ENCODE measurements around the gene NFYC. TPM values are rescaled to one million over a fixed set of nuclear protein-coding genes. Genes with fewer than 3 reads are reported as not detected.
A peak's percentile ranks its signal among the peaks of the same experiment; 100 is the strongest.

The NFYC gene
- total RNA-seq, 1 donor from 2014 or later = 51.1 TPM

DNA sequence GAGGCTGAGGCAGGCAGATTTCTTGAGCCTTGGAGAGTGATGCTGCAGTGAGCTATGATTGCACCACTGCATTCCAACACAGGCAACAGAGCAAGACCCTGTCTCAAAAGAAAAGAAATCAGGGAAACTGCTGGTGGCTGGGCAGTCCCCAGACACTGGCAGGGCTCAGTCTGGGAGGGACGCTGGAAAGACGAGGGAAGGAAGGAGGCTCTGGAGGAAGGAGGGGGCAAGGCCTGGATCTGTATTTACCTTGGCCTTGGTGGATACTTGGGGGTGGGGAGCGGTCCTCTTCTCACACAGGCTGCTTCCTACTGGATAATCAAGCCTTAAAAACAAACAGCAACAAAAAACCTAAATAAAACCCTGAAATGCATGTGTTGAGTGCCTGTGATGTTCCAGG, 116.5 kb downstream of the NFYC start:
- H3K27ac ChIP-seq (ENCODE audit: low read depth, low read length) = no peak overlapping the region
- H3K4me1 ChIP-seq (ENCODE audit: insufficient read depth, low read length) = no peaks in the 10 kb centered on the region
- Mint-ChIP-seq H3K27me3 (ENCODE audit: low read depth, unreplicated experiment) (peaks cover 58% of the 10 kb centered on the region), H3K4me3 (ENCODE audit: unreplicated experiment) (no peak overlapping the region), H3K9me3 (ENCODE audit: unreplicated experiment) (peaks cover 3% of the 10 kb centered on the region), H3K27ac (ENCODE audit: unreplicated experiment) (no peak overlapping the region), H3K4me1 (ENCODE audit: low read depth, unreplicated experiment) (peaks cover 7% of the 10 kb centered on the region), H3K36me3 (ENCODE audit: low read depth, unreplicated experiment) (no peaks in the 10 kb centered on the region)
- FAIRE-seq = no peak
- H2AFZ ChIP-seq (ENCODE audit: low read depth, low read length) = no peak overlapping the region
- no peaks in the 10 kb centered on the region for H3K9me3 ChIP-seq (ENCODE audit: insufficient read depth, low read depth, low read length)
- no peak overlapping the region for H3K9ac ChIP-seq (ENCODE audit: low read length)
- H3K79me2 ChIP-seq (ENCODE audit: insufficient read depth, low read length) = no peaks in the 10 kb centered on the region
- no peak for DNase-seq (ENCODE audit: low read depth)
- H3K36me3 ChIP-seq (ENCODE audit: insufficient read depth, low read length) = no peaks in the 10 kb centered on the region
- H3K27me3 ChIP-seq (ENCODE audit: insufficient read depth, low read length) = peaks cover 6% of the 10 kb centered on the region
- TF ChIP-seq EZH2 (IDR thresholded peaks at IDR 0.05; ENCODE audit: insufficient read depth, low read length) = no peak
- TF ChIP-seq, protein P1, sequence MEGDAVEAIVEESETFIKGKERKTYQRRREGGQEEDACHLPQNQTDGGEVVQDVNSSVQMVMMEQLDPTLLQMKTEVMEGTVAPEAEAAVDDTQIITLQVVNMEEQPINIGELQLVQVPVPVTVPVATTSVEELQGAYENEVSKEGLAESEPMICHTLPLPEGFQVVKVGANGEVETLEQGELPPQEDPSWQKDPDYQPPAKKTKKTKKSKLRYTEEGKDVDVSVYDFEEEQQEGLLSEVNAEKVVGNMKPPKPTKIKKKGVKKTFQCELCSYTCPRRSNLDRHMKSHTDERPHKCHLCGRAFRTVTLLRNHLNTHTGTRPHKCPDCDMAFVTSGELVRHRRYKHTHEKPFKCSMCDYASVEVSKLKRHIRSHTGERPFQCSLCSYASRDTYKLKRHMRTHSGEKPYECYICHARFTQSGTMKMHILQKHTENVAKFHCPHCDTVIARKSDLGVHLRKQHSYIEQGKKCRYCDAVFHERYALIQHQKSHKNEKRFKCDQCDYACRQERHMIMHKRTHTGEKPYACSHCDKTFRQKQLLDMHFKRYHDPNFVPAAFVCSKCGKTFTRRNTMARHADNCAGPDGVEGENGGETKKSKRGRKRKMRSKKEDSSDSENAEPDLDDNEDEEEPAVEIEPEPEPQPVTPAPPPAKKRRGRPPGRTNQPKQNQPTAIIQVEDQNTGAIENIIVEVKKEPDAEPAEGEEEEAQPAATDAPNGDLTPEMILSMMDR (IDR thresholded peaks at IDR 0.05; ENCODE audit: insufficient read depth, low read depth, low read length) = no peak
- H3K4me3 ChIP-seq (ENCODE audit: insufficient read depth, low read depth, low read length) = no peak overlapping the region
- no peaks in the 10 kb centered on the region for H4K20me1 ChIP-seq (ENCODE audit: insufficient read depth, low read length)
- H3K4me2 ChIP-seq (ENCODE audit: low read length) = no peak overlapping the region

DNA sequence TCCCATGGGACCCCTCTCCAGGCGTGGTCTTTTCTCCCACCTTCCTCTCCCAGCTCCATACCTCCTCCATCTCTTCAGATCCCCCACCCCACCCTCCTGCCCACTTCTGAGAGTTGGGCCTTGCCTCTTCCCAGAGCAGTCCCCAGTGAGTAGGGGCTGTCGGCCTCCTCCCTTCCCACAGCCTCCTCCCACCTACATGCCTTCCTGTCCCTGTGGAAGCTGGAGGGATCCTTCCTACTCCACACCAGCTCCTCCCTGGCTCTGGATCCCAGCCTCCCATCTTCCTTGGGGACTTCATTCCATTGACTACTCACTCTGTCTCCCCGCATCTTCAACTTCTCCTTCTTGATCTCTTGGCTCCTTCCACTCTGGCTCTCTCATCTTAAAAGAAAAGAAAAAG, 116.9 kb downstream of the NFYC start:
- Mint-ChIP-seq H3K4me3 (ENCODE audit: unreplicated experiment) (peak overlapping the region; percentile 21), H3K36me3 (ENCODE audit: low read depth, unreplicated experiment) (no peaks in the 10 kb centered on the region), H3K27ac (ENCODE audit: unreplicated experiment) (no peak overlapping the region), H3K9me3 (ENCODE audit: unreplicated experiment) (peaks cover 3% of the 10 kb centered on the region), H3K27me3 (ENCODE audit: low read depth, unreplicated experiment) (peaks cover 63% of the 10 kb centered on the region), H3K4me1 (ENCODE audit: low read depth, unreplicated experiment) (peaks cover 7% of the 10 kb centered on the region)
- Histone ChIP-seq H2AFZ (ENCODE audit: low read depth, low read length) (no peak overlapping the region), H3K27ac (ENCODE audit: low read depth, low read length) (no peak overlapping the region), H3K36me3 (ENCODE audit: insufficient read depth, low read length) (no peaks in the 10 kb centered on the region), H4K20me1 (ENCODE audit: insufficient read depth, low read length) (no peaks in the 10 kb centered on the region), H3K4me3 (ENCODE audit: insufficient read depth, low read depth, low read length) (no peak overlapping the region), H3K4me1 (ENCODE audit: insufficient read depth, low read length) (no peaks in the 10 kb centered on the region), H3K9ac (ENCODE audit: low read length) (no peak overlapping the region), H3K79me2 (ENCODE audit: insufficient read depth, low read length) (no peaks in the 10 kb centered on the region), H3K9me3 (ENCODE audit: insufficient read depth, low read depth, low read length) (no peaks in the 10 kb centered on the region), H3K27me3 (ENCODE audit: insufficient read depth, low read length) (peaks cover 6% of the 10 kb centered on the region), H3K4me2 (ENCODE audit: low read length) (no peak overlapping the region)
- FAIRE-seq (no peak), DNase-seq (ENCODE audit: low read depth) (no peak)
- no peak for TF ChIP-seq EZH2 (IDR thresholded peaks at IDR 0.05; ENCODE audit: insufficient read depth, low read length)
- TF ChIP-seq, protein P1 (IDR thresholded peaks at IDR 0.05; ENCODE audit: insufficient read depth, low read depth, low read length) = no peak

DNA sequence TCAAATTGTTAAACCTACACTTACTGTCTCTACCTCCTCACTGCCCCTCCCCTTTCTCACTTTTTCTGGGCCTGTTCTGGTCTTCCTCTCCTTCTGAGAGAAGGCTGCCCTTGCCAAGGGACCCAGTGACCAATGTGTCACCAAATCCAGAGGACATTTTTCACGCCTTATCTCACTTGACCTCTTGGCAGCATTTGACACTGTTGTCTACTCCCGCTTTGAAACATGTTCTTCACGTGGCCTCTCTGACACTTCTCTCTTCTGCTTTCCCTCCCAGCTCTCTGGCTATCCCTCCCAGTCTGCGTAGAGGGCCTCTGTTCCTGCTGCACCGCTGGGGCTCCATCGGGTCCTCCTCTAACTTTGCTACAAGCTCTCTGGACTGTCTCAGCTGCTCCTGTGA, 117.4 kb downstream of the NFYC start:
- no peaks in the 10 kb centered on the region for H4K20me1 ChIP-seq (ENCODE audit: insufficient read depth, low read length)
- FAIRE-seq = no peak
- no peaks in the 10 kb centered on the region for H3K36me3 Mint-ChIP-seq (ENCODE audit: low read depth, unreplicated experiment)

More for the DNA sequence above, 117.4 kb downstream of the NFYC start:
- H2AFZ ChIP-seq (ENCODE audit: low read depth, low read length) = no peak overlapping the region
- H3K27ac ChIP-seq (ENCODE audit: low read depth, low read length) = no peak overlapping the region
- H3K79me2 ChIP-seq (ENCODE audit: insufficient read depth, low read length) = no peaks in the 10 kb centered on the region
- H3K4me1 Mint-ChIP-seq (ENCODE audit: low read depth, unreplicated experiment) = peaks cover 7% of the 10 kb centered on the region
- peaks cover 63% of the 10 kb centered on the region for H3K27me3 Mint-ChIP-seq (ENCODE audit: low read depth, unreplicated experiment)
- no peaks in the 10 kb centered on the region for H3K4me1 ChIP-seq (ENCODE audit: insufficient read depth, low read length)
- H3K9me3 ChIP-seq (ENCODE audit: insufficient read depth, low read depth, low read length) = no peaks in the 10 kb centered on the region
- H3K4me3 Mint-ChIP-seq (ENCODE audit: unreplicated experiment) = no peak overlapping the region
- no peak overlapping the region for H3K4me3 ChIP-seq (ENCODE audit: insufficient read depth, low read depth, low read length)
- H3K4me2 ChIP-seq (ENCODE audit: low read length) = no peak overlapping the region
- H3K27ac Mint-ChIP-seq (ENCODE audit: unreplicated experiment) = no peak overlapping the region
- no peak for DNase-seq (ENCODE audit: low read depth)
- no peaks in the 10 kb centered on the region for H3K36me3 ChIP-seq (ENCODE audit: insufficient read depth, low read length)
- peaks cover 3% of the 10 kb centered on the region for H3K9me3 Mint-ChIP-seq (ENCODE audit: unreplicated experiment)
- no peak overlapping the region for H3K9ac ChIP-seq (ENCODE audit: low read length)
- H3K27me3 ChIP-seq (ENCODE audit: insufficient read depth, low read length) = peaks cover 6% of the 10 kb centered on the region
- TF ChIP-seq, protein P1 (IDR thresholded peaks at IDR 0.05; ENCODE audit: insufficient read depth, low read depth, low read length) = no peak
- no peak for TF ChIP-seq EZH2 (IDR thresholded peaks at IDR 0.05; ENCODE audit: insufficient read depth, low read length)

Data from astrocyte (in vitro differentiated cells and primary cell).